GM12872 (cell line): ENCODE measurements around the gene KRABD2.

Experiments used
- TF ChIP-seq, protein P1 (sequence below): IDR thresholded peaks from 3 replicates; pipeline ENCODE4 v1.5.1; 2011; ENCODE audit warnings: low read depth, mild to moderate bottlenecking, low read length, moderate library complexity; ENCODE audit not compliant: insufficient read depth

The KRABD2 gene

DNA sequence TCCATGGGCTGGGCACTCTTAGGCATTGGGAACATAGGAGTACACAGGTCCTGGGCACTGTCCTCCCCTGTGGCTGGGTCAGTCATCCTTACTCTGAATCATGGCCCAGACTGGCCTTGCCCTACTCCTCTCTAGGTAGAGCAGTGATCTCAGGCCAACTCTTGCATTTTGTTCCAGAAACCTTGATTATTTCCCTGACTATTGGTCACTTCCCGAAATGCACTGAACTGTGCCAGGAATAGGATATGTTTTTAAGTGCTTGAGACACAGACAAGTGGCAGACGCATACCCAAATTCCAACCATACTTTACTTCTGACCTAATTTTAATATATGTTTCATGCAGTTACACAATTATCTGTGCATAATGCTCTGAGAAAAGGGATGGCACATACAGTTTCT is 10.3 kb downstream of the KRABD2 start:
- TF ChIP-seq, protein P1, sequence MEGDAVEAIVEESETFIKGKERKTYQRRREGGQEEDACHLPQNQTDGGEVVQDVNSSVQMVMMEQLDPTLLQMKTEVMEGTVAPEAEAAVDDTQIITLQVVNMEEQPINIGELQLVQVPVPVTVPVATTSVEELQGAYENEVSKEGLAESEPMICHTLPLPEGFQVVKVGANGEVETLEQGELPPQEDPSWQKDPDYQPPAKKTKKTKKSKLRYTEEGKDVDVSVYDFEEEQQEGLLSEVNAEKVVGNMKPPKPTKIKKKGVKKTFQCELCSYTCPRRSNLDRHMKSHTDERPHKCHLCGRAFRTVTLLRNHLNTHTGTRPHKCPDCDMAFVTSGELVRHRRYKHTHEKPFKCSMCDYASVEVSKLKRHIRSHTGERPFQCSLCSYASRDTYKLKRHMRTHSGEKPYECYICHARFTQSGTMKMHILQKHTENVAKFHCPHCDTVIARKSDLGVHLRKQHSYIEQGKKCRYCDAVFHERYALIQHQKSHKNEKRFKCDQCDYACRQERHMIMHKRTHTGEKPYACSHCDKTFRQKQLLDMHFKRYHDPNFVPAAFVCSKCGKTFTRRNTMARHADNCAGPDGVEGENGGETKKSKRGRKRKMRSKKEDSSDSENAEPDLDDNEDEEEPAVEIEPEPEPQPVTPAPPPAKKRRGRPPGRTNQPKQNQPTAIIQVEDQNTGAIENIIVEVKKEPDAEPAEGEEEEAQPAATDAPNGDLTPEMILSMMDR = no peak

DNA sequence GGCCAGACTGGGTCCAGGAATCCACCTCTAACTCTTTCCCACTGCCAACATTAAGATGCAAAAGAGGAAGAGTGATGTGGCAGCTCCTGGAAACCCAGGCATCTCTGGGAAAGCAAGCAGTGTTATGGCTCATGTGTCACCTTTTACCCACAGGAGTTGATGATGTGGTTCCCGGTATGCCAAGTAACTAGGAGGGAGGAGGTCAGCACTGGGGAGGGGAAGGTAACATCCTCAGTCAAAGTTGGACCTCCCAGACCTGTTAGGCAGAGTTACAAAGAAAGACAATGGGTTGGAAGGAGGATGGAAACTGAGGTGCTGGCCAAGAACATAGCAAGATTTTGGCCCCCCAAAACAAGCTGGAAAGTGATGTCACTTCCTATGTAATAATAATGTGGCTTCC is 11.4 kb downstream of the KRABD2 start:
- TF ChIP-seq, protein P1 = no peak

DNA sequence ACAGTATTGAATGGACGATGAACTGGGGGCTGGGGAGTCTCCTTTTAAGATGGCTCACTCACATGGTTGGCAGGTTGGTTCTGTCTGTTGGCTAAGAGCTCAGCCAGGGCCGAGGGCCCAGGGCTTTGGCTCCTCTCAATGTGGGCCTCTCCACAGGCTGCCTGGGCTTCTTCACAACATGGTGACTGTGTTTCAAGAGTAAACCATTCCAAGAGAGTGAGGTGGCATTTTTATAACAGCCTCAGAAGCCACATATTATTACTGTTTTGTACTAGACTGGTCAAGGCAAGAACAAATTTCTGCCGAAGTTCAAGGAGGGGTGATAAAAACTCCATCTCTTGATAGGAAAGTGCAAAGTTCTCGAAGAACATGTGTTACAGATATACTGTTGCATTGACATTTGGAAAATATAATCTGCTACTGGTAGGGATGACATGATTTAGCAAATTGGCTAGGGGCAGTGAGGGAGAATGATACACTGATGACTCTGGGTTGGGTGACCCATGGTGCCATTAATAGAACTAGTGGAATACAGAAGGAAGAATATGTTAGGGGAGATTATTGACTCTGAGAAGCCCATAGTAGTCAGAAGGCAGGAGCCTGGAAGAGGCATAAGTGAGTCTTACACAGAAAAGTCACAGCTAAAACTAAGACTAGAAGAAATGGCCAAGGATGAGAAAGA is 13.7 kb downstream of the KRABD2 start:
- TF ChIP-seq, protein P1 = no peak

DNA sequence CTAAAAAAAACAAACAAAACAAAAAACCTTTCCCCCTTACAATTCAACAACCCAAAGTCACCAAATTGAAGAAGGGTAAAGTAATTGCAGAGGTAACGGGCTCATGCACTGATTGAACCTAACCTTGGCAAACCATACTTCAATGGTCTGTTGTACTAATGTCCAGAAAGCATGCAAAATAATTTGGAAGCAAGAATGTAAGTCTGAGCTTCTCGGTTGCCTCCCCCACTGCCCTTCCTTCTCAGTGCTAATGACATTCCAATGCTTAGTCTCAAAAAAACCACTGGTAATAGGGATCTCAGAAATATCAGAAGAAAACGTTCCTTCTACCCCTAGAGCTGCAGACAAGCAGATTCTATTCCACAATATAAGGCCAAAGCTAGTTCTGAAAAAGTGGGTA is 15.8 kb downstream of the KRABD2 start:
- TF ChIP-seq, protein P1 = no peak

DNA sequence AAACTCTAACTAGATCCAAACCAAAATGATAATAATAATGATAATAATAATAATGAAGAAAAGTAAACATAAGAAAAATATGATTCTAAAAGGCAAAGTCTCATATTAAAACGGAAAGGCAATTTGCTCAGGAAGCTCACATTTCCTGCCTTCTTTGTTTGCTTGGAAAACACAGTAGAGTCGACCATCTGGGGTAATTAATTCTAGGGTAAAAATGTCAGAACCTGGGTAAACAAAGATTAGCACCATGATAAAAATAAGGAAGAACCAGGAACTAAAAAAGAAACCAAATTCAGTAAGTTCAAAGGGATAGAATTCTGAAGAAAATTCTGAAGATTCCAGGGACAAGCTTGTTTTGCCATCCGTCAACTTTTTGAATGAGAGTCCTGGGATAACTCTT is 16.2 kb downstream of the KRABD2 start:
- TF ChIP-seq, protein P1 = no peak

DNA sequence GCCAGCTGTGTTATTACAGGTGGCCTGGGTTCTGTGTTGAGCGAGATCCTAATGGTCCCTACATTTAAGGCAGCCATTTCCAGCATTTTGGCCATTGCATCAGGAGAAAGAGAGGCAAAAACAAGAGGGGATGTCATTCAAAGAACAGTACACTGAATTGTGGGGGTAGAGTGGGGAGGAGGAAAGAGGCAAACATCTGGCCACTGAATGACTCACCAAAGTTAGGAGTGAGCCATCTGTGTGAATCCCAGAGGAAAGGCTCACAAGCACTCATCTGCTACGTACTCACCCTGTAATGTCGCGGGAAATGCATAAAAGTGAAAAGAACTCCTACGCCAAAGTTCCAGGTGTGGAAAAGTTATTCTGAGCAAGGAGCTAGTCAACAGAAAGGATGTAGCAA is 16.7 kb downstream of the KRABD2 start:
- TF ChIP-seq, protein P1 = no peak

DNA sequence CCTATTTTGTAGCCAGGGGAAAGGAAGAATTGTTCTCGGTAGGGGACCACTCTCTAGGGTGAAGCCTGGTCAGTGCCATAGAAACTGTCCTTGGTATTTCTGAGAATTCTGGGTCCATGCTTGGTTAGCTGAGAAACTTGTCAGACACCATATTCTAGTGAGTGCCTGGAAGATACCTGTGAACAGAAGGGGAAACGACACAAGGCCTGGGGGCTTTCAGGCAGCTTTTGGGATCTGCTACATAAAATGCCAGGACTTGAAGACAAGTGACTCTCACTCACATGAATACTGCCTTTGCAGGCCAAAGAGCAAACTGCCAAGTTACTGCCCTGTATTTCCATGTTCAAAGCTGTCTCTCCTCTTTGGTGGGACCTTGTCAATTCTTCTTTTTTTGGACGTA is 18.6 kb downstream of the KRABD2 start:
- TF ChIP-seq, protein P1 = no peak
